ENCODE results near the gene FZR1.
"Not testable (repeated sequence)": the region's sequence is repeated elsewhere in the genome, so short reads cannot be mapped to it uniquely, and the experiment has no call there.

The FZR1 gene

DNA sequence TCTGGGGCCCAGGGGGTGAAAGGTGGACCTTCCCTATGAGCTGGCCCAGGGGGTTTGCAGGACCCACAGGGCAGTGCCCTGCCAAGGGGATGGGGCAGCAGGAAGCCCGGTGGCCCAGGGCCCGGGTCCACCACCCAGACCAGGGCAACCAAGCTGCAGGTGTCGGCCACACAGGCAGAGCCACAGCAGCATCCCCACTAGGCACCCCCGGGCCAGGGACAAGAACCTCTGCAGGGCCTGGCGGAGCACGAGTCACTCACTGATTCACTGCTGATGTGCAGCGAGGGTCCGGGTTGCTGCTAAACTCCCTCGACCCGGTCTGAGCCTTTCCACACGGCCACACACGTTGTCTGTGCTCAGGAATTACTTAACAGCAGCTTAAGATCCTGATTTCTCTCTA is 8.8 kb downstream of the FZR1 start:
- no peak for DNase-seq (ENCODE audit: low spot score)

DNA sequence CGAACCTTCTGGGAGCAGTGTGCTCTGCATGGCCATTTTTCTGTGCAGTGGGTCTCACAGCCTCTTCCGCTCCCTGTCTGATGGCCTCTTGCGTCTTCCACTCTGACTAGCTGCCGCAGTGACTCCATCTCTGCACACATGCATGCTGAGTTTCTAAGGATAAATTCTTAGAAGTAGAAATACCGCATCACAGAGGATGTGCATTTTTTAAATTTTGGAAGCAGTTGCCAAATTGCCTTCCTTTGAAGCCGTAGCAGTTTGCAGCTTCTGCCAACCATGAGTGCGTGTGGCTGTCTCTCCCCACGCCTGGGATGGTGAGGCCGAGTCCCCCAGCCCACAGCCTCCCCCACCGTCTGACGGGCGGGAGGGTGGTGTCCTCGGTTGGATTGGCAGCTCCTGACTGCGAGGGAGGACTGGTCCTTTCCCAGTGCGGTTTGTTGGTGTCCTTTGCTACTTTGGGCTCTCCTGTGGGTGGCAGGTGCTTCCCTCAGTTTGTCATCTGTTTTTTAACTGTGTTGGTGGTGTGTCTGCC is 9.8 kb downstream of the FZR1 start:
- DNase-seq (ENCODE audit: low spot score), result no peak

- no peak for DNase-seq (ENCODE audit: low spot score)
Measured at GRCh38 chr19:3516675-3517207, 10.6 kb downstream of the FZR1 start.

- no peak for DNase-seq (ENCODE audit: low spot score)
Measured at GRCh38 chr19:3517638-3518037, 11.5 kb downstream of the FZR1 start.

DNA sequence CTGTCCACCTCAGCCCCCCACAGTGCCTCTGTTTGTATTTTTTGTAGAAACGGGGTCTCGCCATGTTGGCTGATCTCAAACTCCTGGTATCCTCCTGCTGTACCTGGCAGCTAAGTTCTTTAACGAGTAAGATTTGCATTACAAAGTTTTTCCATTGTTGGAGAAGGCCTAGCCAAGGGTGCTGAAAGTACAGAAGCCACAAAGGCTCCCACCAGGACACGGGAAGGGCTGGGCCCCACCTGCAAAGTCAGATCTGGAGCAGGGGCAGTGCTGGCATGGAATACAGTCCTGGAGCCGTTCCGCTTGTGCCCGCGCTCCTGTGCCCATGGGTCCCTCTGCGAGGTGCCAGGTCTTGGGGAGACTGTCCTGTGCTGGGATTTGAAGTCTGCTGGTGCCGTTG is 12.1 kb downstream of the FZR1 start:
- DNase-seq (ENCODE audit: low spot score), result no peak

DNA sequence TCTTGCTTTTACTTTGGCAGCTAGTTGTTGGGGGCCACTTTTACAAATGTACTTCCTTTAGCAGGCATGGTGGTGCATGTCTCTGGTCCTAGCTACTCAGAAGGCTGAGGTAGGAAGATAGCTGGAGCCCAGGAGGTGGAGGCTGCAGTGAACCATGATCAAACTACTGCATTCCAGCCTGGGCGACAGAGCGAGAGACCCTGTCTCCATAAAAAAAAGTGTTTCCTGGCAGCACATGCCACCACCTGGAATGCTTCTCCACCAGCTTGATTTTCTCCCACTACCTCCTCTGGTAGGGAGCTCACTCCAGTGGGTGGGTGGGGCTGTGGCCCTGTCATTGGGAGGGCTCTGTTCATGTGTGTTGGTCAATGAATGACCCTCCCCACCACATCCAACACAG is 12.5 kb downstream of the FZR1 start:
- no peak for DNase-seq (ENCODE audit: low spot score)

- no peak for DNase-seq (ENCODE audit: low spot score)
Measured at GRCh38 chr19:3519126-3519525, 13.0 kb downstream of the FZR1 start.

DNA sequence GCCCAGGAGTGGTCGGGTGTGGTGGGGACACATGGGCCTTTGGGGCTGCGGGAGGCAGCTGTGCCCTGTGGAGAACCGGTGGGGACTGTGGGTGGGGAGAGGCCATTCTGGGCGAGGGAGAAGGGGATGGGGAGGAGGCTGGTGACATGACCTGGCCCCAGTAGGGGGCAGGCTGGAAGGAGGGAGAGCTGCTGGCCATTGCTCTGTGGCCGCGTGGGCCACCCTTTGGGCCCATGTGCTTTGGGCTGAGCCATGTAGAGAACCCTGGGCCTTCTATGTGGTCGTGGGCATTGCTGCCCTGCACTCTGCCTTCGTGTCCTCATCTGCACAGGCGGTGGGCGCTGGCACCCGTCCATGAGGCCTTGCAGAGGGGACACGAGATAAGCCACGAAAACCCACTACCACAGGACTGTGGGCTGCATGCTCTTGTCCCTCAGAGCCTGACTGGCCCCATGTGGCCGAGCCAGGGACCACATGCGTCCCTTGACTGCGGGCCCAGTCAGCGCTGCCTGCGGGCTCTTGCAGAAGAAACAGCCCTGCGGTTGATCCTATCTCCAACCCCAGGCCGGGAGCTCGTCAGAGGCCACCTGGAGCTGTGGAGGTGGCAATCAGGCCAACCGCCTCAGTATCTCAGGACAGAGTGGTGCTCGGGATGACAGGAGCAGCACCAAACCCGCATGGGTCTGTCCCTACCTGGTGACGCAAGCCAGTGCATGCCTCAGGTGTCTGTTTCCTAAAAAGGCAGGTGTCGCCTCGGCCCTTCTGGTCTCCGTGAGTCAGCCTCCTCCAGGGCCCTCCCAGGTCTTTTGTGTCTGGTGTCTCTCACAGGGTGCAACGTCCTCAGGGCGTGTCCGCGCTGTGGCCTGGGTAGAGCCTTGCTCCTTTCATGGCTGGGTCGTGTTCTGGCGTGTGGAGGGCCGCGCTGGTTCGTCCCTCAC is 14.3 kb downstream of the FZR1 start:
- DNase-seq (ENCODE audit: low spot score), result no peak

GRCh38 chr19:3521104-3521445 is 15.0 kb downstream of the FZR1 start:
- no peak for DNase-seq (ENCODE audit: low spot score)

GRCh38 chr19:3522421-3523360 is 16.6 kb downstream of the FZR1 start:
- no peak for DNase-seq (ENCODE audit: low spot score)

GRCh38 chr19:3523361-3524077 is 17.4 kb downstream of the FZR1 start:
- DNase-seq (ENCODE audit: low spot score), result no peak

DNA sequence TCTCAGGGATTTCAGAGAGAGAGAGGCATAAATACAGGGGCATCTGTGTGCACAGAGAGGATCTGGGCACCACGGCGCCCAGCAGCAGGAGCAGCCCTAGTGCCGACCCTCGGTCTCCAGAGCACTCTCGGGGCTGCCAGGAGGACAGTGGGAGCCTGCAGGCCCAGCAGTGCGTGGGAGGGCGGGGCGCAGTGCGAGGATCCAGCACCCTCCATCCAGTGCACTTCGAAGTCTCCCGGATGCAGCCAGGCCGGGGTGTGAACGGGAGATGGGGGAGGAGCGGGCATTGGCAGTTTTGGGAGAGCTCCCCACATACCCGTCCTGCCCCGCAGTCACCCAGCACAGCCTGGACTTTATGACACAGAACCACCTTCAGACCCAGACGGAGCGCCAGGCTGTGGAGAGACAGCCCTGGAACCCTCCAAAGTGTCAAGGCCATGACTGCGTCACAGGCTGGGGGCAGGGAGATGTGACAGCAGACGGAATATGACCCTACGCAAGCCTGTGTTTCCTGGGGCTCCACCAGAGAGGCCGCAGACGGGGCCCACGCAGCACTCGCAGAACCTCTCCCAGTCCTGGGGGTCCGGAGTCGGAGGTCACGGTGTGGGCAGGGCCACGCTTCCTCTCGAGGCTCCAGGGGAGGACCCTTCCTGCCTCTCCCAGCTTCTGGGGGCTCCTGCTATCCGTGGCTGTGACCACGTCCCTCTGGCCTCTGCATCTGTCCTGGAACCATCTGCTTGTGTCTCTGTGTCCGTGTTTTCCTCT is 18.1 kb downstream of the FZR1 start:
- no peak for DNase-seq (ENCODE audit: low spot score)

DNA sequence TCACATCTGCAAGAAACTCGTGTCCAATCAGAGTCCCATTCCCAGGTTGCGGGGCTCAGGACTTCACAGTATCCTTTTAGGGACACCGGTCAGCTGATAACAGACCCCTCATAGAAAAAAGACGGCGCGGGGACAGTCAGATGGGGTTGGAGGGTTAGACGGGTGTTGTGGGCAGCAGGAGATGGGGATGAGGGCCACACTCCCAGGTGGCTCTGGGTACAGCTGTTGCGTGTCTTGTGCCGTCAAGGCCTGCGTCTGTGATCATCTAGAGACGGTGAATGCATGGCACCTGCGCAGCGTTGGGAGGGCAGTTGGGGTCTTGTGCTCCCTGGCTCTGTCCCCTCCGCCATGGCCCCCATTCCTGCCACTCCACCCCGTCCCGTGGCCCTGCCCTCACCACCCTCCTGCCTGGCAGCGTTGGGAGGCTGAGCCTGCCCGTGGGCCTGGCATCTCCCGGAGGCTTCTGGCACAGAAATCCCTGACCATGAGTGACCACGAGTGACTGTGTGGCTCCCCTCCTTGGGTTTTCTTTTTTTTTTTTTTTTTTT is 18.9 kb downstream of the FZR1 start:
- DNase-seq (ENCODE audit: low spot score), result no peak

DNA sequence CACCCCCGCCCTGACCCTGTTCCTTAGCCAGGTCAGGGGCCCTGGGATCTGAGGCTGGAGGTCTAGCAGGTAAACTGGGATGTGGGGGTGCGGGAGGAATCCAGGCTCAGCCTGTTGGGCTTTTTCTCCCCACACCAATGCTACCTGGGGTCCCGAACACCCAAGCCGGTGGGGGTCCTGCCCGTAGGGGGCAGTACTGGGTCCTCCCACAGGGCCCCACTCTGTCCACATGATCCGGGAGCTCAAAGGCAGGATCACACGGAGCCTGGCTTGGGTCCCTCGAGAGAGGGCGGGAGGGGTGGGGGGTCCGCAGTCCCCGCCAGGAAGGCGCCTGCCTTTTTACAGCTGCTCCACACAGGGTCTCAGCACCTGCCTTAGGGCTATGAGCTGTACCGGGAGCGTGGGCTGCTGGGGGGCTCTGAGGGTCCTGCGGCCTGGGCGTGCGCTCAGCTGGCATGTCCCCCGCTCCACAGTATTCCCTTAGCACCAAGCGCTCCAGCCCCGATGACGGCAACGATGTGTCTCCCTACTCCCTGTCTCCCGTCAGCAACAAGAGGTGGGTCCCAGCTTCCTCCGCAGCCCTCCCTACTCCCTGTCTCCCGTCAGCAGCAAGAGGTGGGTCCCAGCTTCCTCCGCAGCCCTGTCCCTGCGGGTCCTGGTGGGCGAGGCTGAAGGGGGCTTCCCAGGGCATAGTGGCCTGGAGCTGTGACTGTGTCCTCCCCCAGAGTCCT is 20.6 kb downstream of the FZR1 start:
- no peak for DNase-seq (ENCODE audit: low spot score)

DNA sequence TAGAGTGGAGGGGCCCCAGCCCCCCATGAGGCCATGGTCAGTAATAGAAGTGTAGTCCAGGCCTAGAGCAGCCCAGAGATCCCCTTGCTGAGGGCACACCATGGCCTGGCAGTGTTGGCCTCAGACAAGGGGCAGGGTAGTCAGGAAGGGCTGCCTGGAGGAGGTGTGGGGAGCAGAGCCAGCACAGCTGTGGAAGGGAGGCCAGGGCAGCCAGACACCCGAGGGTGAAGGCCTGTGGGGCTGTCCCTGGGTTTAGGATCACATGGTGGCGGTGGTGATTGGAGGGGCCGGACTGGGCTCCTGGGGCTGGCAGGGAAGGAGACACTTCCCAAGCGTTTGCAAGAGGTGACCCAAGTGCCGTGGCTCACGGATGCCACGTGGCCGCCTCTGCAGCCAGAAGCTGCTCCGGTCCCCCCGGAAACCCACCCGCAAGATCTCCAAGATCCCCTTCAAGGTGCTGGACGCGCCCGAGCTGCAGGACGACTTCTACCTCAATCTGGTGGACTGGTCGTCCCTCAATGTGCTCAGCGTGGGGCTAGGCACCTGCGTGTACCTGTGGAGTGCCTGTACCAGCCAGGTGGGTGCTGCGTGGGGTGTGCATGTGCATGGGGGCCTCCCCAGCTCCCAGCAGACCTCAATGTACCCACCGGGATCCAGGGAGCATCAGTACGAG is 21.3 kb downstream of the FZR1 start:
- DNase-seq (ENCODE audit: low spot score), result no peak

DNA sequence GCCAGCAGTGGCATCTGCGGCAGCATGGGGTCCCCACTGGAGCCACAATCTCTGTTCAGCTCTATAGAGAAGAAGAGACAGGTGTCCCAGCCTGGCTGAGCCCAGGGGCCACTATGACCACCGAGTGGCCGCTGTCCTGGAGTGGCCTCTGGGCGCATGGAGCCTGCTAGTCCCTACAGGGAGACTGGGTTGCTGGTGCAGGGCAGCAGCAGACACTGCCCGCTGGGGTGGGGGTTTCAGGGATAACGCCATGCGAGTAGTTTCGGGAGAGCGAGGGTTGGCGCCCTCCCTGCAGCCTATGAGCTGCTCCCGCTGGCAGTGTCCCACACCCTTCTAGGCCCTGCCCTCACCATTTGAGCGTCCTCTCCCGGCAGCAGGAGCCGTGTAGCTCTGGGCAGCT is 22.0 kb downstream of the FZR1 start:
- no peak for DNase-seq (ENCODE audit: low spot score)

DNA sequence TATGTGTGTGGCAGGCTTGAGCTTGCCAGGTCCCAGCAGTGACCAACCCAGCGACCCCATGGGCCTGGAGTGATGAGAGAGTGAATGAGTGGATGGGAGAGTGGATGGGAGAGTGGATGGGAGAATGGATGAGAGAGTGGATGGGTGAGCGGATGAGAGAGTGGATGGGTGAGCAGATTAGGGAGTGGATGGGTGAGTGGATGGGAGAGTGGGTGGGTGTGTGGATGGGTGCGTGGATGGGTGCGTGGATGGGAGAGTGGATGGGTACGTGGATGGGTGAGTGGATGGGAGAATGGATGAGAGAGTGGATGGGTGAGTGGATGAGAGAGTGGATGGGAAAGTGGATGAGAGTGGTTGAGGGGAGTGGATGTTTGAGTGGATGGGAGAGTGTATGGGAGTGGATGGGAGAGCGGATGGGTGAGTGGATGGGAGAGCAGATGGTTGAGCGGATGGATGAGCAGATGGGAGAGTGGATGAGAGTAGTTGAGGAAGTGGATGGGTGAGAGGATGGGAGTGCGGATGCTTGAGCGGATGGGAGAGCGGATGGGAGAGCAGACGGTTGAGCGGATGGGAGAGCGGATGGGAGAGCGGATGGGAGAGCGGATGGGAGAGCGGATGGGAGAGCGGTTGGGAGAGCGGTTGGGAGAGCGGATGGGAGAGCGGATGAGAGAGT is 22.6 kb downstream of the FZR1 start:
- no peak for DNase-seq (ENCODE audit: low spot score)

DNA sequence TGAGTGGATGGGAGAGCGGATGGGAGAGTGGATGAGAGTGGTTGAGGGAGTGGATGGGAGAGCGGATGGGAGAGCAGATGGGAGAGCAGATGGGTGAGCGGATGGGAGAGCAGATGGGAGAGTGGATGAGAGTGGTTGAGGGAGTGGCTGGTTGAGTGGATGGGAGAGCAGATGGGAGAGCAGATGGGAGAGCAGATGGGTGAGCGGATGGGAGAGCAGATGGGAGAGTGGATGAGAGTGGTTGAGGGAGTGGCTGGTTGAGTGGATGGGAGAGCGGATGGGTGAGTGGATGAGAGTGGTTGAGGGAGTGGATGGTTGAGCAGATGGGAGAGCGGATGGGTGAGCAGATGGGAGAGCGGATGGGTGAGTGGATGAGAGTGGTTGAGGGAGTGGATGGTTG is 23.2 kb downstream of the FZR1 start:
- DNase-seq (ENCODE audit: low spot score), result not testable (repeated sequence)

- no peak for DNase-seq (ENCODE audit: low spot score)
Measured at GRCh38 chr19:3530389-3530788, 24.3 kb downstream of the FZR1 start.

Data from D341Med (cell line).